ENCODE measurements around the gene PRSS38. TPM values are rescaled to one million over a fixed set of nuclear protein-coding genes. Genes with fewer than 3 reads are reported as not detected.

Gene PRSS38
- total RNA-seq: not detected in 2 replicates

GRCh38 chr1:227815468-227816409, at the start of gene PRSS38:
PRSS38 (plus strand) TSS chr1:227815675; CDS start chr1:227815717, 42 bp downstream.

Other genes starting within 250 kb of the PRSS38 start
- gene JMJD4, start 80.4 kb upstream of the PRSS38 start, total RNA-seq: 30.4 and 31.5 TPM in 2 replicates
- gene SNAP47, start 80.2 kb upstream of the PRSS38 start, total RNA-seq: 39.2 and 50.5 TPM in 2 replicates
- gene WNT9A, start 132.3 kb downstream of the PRSS38 start, total RNA-seq: 0.65 and 0.72 TPM in 2 replicates
- gene WNT3A, start 191.3 kb downstream of the PRSS38 start, total RNA-seq: not detected in 2 replicates

All from epithelial cell of alveolus of lung (primary cell).